Suprapubic skin (tissue), 3 donors: ENCODE data around the gene RABGGTA.

Source experiments
- EP300 ChIP-seq: sonication (generic); formaldehyde crosslinking; IDR thresholded peaks from one replicate; pipeline ENCODE4 v1.6.1; 2017; ENCODE audit warnings: antibody characterized with exemption
- TF ChIP-seq, protein P1 (sequence below), 2 donors: fragments of 200-600 bp in 1 of 2; fragments of 450-650 bp in 1 of 2; sonication (generic) in 1 of 2; IDR thresholded peaks; one replicate each; pipeline ENCODE4 v1.5.1; 2016 to 2019; ENCODE audit warnings: antibody characterized with exemption in 2 of 2, mild to moderate bottlenecking in 1 of 2, moderate library complexity in 1 of 2

DNA sequence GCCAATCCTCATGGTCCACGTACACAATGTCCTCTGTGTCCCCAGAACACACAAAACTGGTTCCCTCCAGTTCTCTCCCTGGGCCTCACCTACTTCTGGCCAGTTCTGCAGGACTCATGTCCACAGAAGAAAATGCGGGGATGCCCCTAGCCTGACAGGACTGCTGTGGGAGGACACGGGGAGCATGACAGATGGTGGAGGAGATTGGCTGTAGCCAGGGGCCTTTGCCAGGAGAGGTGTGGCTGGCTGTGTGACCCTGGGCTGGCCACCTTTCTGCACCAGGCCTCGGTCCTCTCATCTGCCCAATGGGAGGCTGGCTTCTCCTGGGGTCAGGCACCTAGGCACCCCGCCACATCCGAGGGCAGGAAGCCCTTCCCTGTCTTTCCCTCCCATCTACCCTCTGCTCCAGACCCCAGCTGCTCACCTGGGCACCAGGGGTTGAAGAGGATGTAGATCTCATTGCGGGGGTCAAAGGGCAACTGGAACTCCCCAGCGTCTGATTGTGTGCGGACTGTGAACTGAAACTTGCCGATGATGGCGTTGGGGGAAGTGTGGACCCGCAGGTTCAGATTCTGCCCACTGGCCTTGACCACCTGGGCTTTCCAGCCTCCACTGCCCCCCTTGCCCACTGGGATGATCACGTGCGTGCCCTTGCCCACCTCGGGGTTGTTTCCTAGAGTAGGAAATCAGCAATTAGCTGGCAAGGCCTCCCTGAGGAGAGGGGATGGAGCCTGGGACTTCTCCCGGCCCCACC, 11.2 kb downstream of the RABGGTA start:
- TF ChIP-seq, protein P1, sequence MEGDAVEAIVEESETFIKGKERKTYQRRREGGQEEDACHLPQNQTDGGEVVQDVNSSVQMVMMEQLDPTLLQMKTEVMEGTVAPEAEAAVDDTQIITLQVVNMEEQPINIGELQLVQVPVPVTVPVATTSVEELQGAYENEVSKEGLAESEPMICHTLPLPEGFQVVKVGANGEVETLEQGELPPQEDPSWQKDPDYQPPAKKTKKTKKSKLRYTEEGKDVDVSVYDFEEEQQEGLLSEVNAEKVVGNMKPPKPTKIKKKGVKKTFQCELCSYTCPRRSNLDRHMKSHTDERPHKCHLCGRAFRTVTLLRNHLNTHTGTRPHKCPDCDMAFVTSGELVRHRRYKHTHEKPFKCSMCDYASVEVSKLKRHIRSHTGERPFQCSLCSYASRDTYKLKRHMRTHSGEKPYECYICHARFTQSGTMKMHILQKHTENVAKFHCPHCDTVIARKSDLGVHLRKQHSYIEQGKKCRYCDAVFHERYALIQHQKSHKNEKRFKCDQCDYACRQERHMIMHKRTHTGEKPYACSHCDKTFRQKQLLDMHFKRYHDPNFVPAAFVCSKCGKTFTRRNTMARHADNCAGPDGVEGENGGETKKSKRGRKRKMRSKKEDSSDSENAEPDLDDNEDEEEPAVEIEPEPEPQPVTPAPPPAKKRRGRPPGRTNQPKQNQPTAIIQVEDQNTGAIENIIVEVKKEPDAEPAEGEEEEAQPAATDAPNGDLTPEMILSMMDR (IDR thresholded peaks at IDR 0.05) = no peak
- TF ChIP-seq EP300 = no peak
